ENCODE results near the gene RPS15.

Gene RPS15

DNA sequence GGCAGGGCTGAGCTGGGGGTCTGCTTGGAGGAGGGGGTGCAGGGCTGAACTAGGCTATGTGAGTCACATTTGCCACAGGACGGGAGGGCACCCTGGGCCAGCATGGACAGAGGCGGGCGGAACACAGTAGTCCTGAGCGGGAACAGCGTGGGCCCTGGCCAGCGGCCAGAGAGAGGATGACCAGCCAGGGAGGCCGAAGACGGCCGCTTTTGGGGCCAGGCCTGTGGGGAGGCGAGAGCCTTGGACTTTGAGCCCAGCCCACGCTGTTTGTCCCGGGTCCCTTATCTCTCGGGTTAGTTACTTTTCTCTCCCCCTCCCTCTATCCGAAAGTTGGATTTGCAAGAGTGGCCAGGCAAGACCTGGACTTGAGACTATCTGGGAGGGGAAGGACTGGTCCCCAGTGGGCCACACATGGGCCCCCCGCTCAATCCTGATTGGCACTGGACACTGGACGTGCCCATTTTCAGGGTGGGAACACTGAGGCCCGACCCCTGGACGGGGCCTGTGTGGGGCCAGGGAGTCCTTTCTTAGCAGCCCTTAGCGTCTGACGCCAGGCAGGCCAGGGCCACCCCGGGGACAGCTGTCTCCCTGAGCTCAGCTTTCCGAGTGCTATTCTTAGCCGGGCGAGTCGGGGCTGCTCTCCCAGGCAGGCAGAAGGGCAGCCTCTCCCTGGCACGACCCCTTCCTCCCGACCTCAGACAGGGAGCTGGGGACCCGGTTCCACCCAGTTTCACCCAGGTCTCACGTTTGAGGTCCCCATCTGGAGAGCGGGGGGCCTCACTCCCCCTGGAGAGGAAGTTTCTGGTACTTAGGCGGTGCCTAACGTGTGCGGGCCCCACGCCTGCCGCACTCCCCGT is 37.7 kb upstream of the RPS15 start:
- intact Hi-C loops (cut with DNase I): no loop called here
- DNase-seq: peak in 9 of 42 donors; percentile 39 to 69 (median 49)

GRCh38 chr19:1401138-1401888 is 36.9 kb upstream of the RPS15 start, which contains the start of gene GAMT:
GAMT (minus strand) TSS chr19:1401542; CDS start chr19:1401476, 66 bp downstream.
- intact Hi-C loops (cut with DNase I): no loop called here
- peak in 32 of 42 donors; percentile 53 to 84 (median 72) for DNase-seq

GRCh38 chr19:1401889-1402217 is 36.3 kb upstream of the RPS15 start:
- DNase-seq: no peak
- intact Hi-C loops (cut with DNase I): no loop called here

- intact Hi-C loops (cut with DNase I): no loop called here
These were observed 35.7 kb upstream of the RPS15 start for GRCh38 chr19:1402411-1403070.

DNA sequence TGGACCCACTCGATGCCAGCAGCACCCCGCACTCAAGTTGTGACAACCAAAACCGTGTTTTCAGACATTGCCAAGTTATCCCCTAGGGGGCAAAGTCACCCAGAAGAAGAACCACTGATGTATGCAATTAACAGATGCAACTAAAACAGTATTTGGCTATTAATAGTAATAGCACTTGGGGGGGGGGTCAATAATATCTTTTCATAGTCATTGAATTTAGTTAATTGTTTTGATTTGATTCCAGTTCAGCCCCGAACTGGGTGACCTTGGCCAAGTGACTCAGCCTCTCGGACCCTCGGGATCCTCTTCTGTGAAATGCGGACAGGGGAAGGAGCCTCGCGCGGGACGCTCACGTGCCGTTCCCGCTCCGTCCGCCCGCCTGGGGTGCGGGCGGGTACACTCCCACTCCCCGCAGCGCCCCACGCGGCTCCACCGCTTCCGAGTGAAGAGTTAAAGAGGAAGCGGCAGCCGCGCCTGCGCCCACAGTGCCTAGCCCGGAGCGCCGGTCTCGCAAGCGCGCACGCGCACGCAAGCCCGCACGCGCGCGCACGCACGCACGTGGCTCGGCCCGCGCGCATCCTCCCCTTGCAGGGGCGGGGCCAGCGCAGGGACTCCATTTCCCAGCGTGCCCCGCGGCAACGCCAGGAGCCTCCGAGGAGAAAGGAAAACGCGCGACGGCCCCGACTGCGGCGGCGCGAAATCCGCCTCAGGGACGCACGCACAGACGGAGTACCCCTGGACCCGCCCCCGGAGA is 31.2 kb upstream of the RPS15 start:
- peak; percentile 94 to 100 (median 99) for DNase-seq
- intact Hi-C loops (cut with DNase I): loop anchor here (5.0 kb wide), 1 partner anchor 35 kb away; no protein-coding TSS in a partner anchor

More at GRCh38 chr19:1402411-1403070, 35.7 kb upstream of the RPS15 start:
- DNase-seq: no peak

DNA sequence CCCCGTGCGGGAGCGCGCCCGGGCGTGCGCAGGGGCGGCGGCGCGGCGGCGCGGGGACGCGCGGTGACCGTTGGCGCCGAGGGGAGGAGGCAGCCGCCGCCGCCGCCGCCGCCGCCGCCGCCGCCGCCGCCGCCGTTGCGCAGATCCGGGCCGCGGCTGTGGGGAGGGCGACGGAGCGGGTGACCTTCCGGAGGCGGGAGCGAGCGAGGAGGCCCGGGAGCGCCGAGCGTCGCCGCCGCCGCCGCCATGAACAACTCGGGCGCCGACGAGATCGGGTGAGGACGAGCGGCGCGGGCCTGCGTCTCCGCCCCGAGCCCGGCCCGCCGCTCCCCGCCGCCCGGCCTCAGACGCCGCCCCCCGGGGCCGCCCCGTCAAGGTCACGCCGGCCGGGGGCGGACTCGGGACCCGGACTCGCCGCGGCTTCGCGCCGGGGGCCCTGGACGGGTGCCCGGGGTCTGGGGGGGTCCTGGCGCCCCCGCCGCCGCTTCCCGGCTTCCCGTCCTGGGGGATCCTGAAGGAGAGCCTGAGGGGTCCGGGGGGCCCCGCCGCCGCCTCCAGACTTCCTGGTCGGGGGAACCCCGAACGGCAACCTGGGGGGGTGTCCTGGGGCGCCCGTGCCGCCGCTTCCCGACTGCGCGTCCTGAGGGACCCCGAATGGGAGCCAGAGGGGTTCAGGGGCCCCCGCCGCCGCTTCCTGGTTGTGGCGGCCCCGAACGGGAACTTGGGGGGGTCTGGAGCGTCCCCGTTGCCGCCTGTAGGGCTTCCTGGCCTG is 30.5 kb upstream of the RPS15 start, which contains the start of gene DAZAP1:
TSS of gene DAZAP1 (plus strand) at position 59 of the 772 bp plus-strand sequence. CDS start at position 247, 188 bp downstream.
- intact Hi-C loops (cut with DNase I): loop anchor here (5.0 kb wide), 1 partner anchor 35 kb away; no protein-coding TSS in a partner anchor
- peak in 1 of 42 donors; percentile 23 for DNase-seq

DNA sequence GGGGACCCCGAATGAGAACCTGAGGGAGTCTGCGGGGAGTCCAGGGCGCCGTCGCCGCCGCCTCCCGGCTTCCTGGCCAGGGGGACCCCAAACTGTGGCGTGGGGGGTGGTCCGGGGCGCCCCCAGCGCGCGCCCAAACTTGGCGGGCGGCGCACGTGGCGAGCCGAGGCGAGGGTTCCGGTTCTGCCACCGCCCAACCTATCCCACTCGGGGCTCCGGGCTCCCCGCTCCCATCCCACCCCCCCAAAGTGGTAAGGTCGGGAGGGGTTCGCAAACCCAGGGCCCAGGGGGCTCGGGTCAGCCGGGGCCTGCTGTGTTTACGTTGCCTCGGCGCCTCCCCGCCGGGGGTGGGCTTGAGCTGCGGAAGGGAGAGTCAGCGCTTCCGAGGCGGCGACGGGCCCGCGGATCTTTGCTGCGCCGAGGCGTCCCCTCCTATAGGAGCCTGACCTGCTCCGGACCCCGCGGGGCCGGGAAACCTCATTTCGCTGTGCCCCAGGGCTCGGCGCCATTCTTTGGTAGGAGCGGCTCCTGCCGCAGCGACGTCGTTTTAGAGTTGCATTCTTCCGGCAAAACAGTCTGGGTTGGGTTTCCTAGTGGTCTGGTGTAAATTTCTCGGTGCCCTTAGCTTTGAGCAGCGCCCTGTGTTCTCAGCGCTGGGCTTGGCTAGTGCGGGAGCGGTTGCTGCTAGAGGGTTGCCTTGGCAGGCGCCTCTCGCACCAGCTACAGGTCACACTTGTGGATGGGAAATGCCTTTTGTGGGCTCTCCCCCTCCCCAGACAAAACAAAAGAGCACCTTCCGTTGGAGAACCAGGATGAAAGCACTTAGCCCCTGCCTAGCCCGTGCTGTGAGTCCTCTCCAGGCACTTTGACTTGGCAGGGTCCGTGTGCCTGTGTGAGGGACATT is 29.6 kb upstream of the RPS15 start:
- intact Hi-C loops (cut with DNase I): loop anchor here (5.0 kb wide), 1 partner anchor 34 kb away; no protein-coding TSS in a partner anchor
- DNase-seq: peak in 4 of 42 donors; percentile 37 to 61 (median 54)

DNA sequence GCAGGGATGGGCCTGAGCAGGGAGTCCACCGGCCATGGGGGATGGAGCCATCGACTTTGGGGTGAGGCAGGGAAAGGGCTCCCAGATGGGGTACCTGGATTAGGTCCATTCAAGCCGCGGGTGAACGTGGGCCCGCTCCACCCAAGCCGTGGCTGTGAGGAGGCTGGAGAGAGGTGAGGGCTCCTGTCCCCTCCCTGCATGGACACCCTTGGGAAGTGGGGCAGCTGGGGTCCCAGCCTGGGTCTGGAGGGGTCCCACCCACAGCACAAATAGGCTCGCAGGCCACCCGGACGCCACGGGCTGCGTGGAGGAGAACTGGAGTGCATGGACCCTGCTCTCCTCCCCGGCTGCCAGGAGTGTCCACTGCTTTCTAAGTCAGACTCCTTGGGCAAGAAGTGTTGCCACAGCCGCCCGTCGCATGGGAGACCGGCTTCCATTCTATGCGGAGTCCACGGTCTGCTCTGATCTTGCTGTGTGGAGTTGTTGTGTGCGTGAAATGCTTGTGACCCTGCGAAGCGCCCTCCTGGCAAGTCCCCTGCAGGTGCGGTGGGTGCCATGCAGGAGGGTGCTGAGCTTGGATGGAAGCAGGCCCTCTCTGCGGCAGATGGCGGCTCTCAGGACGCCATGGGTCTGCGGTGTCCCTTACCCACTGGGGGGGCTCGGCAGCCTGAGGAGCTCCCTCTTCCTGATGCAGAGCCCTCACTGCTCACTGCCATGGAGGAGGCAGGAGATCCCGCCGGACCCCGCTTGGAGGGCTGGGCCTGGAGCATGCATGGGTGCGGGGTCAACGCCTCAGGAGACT is 28.8 kb upstream of the RPS15 start:
- intact Hi-C loops (cut with DNase I): loop anchor here (5.0 kb wide), 1 partner anchor 33 kb away; no protein-coding TSS in a partner anchor
- no peak for DNase-seq

DNA sequence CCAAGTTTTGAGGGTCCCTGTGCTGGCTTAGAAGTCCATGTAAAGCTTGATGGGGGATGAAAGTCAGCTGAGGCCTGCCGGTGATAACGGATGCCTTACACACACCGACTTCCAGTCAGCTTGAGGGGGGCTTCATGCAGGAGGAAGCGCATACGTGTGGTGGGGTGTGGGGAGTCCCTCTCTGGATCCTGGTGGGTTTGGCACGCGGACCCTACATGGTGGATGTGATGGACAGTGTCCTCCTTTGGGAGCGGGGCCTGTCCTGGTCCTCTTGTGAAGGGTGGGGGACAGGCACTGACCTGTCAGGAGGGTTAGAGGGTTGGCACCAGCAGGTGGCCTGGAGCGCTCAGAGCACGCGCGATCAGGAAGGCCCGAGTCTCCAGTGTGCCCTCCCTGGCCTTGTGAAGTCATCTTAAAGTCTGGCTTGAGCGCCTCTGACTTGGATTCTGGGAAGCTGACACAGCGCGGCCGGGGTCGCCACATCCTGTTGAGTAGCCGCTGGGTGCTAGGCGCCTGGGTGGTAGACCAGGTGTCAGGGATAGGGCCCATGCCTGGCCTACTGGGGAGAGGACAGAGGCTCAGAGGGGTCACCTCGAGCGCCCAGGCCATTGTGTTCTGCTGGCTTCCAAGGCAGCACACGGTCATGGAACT is 27.9 kb upstream of the RPS15 start:
- no peak for DNase-seq
- intact Hi-C loops (cut with DNase I): no loop called here

DNA sequence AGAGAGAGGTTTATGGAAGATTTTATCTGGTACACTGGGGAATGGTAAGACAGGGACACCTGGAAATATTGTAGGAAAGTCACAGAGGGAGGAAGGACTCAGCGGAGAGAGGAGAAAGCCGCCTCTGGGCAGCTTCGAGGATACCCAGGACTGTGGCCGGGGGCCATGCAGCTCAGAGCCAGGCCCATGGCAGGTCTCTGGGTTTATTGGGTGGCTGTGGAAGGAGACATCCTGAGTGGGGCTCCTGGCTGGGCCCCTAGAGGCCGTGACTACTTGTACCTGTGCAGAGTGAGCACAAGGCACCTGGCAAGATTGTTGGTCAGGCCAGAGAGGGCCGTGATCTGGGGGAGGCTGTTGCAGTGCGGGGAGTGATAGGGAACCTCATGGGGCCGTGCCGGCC is 27.4 kb upstream of the RPS15 start:
- DNase-seq: no peak
- intact Hi-C loops (cut with DNase I): no loop called here

DNA sequence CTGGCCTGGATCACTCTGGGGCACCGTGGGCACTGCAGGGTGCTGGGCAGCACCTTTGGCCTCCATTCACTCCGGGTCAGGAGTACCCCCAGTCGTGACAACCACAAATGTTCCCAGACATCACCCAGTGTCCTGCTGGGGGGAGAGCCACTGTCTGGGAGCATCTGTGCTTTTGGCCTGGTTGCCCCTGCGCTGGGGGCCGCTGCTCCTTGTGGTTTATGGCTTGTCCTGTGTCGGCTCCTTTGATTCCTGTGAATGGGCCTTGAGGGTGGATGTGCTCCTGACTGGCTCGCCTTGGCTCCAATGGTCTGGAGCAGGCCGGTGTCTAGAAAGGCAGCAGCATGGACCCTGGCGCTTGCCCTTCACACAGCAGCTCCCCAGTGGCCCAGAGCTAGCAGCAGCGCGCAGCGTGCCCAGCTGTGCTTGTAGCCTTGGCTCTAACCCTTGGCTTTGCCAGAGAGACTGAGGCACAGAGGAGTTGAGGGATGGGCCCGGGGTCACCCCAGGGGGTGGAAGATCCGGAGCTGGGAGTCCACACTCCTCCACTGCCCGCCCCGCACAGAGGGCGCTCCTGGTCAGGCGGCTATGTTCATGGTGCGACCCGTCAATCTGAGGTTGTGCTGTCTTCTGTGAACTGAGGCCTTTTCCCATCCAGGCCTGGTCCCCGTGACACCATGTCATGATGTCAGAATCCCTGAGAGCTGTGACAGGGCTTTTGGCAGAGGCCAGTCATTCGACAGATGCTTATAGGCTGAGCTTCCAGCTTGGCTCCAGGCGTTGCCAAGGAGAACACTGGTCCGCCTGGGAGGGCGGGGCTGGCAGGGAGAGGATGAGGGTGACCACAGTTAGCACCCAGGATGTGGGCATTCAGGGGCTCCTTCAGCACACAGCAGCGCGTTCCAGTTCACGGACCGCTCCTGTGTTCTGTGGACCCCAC is 26.7 kb upstream of the RPS15 start:
- DNase-seq: peak; percentile 77 to 98 (median 93)
- intact Hi-C loops (cut with DNase I): no loop called here

GRCh38 chr19:1412323-1412923 is 25.8 kb upstream of the RPS15 start:
- no peak for DNase-seq
- intact Hi-C loops (cut with DNase I): no loop called here

DNA sequence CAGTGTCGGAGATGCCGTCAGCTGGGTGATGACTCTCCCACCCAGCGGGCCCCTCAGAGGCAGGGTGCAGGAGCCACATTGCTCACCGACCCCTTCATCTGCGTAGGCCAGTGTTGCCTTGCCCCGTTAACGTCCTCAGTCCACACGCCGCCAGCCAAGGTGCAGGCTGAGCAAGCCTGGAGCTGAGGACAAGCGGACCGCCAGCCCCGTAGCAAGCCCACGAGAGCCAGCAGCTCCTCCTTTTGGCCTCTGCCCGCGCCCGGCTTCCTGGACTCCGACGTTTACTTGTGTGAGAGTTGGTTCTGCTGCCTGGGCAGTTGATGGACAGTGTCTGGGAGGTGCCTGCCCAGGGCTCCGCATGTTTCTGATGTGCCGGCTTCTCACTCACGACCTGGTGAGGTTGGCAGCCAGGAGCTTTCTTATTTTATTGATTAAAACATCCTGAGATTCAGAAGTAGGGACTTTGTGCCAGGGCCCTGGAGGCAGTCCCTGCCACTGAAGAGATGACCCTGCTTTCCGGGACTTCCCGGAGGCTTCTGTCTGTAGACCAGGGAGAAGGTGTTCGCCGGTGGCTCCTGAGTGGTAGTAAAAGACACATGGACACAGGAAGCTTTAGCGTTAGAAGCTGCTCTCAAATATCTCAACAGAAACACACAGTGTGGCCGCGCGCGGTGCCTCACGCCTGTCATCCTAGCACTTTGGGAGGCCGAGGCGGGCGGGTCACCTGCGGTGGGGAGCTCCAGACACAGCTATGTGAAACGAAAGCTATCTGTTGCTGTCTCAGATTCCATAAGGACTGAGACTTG is 25.0 kb upstream of the RPS15 start:
- no peak for DNase-seq
- intact Hi-C loops (cut with DNase I): no loop called here
